SK-N-SH (cell line): ENCODE measurements around the gene TRIP10.
"Not testable (repeated sequence)": the region's sequence is repeated elsewhere in the genome, so short reads cannot be mapped to it uniquely, and the experiment has no call there.

Source experiments
- CTCF ChIP-seq: fragments of 200-600 bp; sonication (generic); IDR thresholded peaks from 2 replicates; pipeline ENCODE4 v1.6.1; 2017; ENCODE audit warnings: antibody characterized with exemption, mild to moderate bottlenecking, moderate library complexity
- ELF1 ChIP-seq: IDR thresholded peaks from 2 replicates; pipeline ENCODE4 v1.4.0; 2012
- EP300 ChIP-seq, 2 experiments: IDR thresholded peaks; 2 replicates each; pipeline versions ENCODE4 v1.4.0 to v1.6.1; 2012; ENCODE audit warnings: borderline replicate concordance in 1 of 2, low read depth in 1 of 2, low read length in 1 of 2
- EZH2phosphoT487 ChIP-seq: fragments of 200-600 bp; sonication (generic); IDR thresholded peaks from 2 replicates; pipeline ENCODE4 v1.6.1; 2017; ENCODE audit warnings: low read depth, mixed run types, mild to moderate bottlenecking, antibody characterized with exemption, moderate library complexity, borderline replicate concordance
- MAX ChIP-seq: IDR thresholded peaks from 2 replicates; pipeline ENCODE4 v1.4.0; 2012; ENCODE audit warnings: low read depth
- MXI1 ChIP-seq: IDR thresholded peaks from 2 replicates; pipeline ENCODE4 v1.6.1; 2012; ENCODE audit warnings: mild to moderate bottlenecking, low read depth, low read length, improper control_type of control experiment
- NFIC ChIP-seq: IDR thresholded peaks from 2 replicates; pipeline ENCODE4 v1.4.0; 2012; ENCODE audit warnings: borderline replicate concordance
- POLR2AphosphoS5 ChIP-seq: IDR thresholded peaks from 2 replicates; pipeline ENCODE4 v1.6.1; 2012; ENCODE audit warnings: low read depth, low read length
- RAD21 ChIP-seq: IDR thresholded peaks from 2 replicates; pipeline ENCODE4 v1.6.1; 2012; ENCODE audit warnings: mild to moderate bottlenecking, low read length
- SMC3 ChIP-seq: IDR thresholded peaks from 2 replicates; pipeline ENCODE4 v1.6.1; 2012; ENCODE audit warnings: low read depth, low read length, improper control_type of control experiment
- TCF12 ChIP-seq: IDR thresholded peaks from 2 replicates; pipeline ENCODE4 v1.4.0; 2012

- TF ChIP-seq NFIC; EP300 (IDR thresholded peaks at IDR 0.05; ENCODE audit: borderline replicate concordance in 1 of 2, low read depth in 1 of 2, low read length in 1 of 2); CTCF; MXI1; ELF1; RAD21; EZH2phosphoT487; SMC3; POLR2AphosphoS5; MAX; TCF12: not testable (repeated sequence)
Measured at GRCh38 chr19:6748543-6748942, 9.1 kb downstream of the TRIP10 start.
